ENCODE measurements around the gene ARHGEF26.

- TF ChIP-seq CTCF (IDR thresholded peaks at IDR 0.05; ENCODE audit: low read length) (no peak), EZH2 (IDR thresholded peaks at IDR 0.05; ENCODE audit: borderline replicate concordance, low read length) (no peak)
Measured at GRCh38 chr3:154130540-154130939, 9.3 kb downstream of the ARHGEF26 start.

Data from OCI-LY1 (cell line).